Muscle layer of duodenum (tissue), 2 donors: ENCODE measurements around the gene RPS6KA3.

Source experiments
- H3K27ac ChIP-seq: one replicate; pipeline ENCODE4 v1.7.0; 2013; ENCODE audit warnings: mild to moderate bottlenecking, low read length
- H3K27me3 ChIP-seq: one replicate; pipeline ENCODE4 v1.7.0; 2013; ENCODE audit warnings: low read depth, mild to moderate bottlenecking, control low read depth, low read length
- H3K36me3 ChIP-seq, 2 donors: one replicate each; pipeline ENCODE4 v1.7.0; 2013; ENCODE audit warnings: low read length in 2 of 2, control low read depth in 1 of 2, mild to moderate bottlenecking in 1 of 2; ENCODE audit not compliant: insufficient read depth in 2 of 2, control insufficient read depth in 1 of 2
- H3K4me1 ChIP-seq, 2 donors: one replicate each; pipeline ENCODE4 v1.7.0; 2013; ENCODE audit warnings: low read length in 2 of 2, mild to moderate bottlenecking in 2 of 2, control low read depth in 1 of 2, moderate library complexity in 1 of 2; ENCODE audit not compliant: insufficient read depth in 2 of 2, control insufficient read depth in 1 of 2
- H3K4me3 ChIP-seq, 2 donors: one replicate each; pipeline ENCODE4 v1.7.0; 2013; ENCODE audit warnings: low read length in 2 of 2, low read depth in 1 of 2, mild to moderate bottlenecking in 1 of 2
- H3K9me3 ChIP-seq, 2 donors: one replicate each; pipeline ENCODE4 v1.7.0; 2013; ENCODE audit warnings: low read length in 2 of 2, control low read depth in 1 of 2, mild to moderate bottlenecking in 1 of 2; ENCODE audit not compliant: control insufficient read depth in 1 of 2
- donor health status: healthy.

RPS6KA3 gene

DNA sequence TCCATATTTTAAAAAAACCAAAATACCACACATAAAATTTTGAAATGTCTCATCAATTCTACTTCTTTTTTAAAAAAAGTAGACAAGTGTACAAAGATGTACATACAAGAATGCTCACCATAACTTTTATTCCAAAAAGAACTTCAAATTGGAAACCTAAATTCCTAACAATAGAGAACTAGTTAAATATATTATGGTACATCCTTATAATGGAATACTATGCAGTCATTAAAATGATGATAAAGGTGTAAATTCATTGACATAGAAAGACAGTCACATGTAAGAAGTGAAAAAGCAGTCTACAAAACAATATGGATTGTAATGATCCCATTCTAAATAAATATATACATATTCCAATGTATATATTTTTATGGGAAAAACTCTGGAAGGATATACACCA lies 31.0 kb downstream of the RPS6KA3 start:
- Histone ChIP-seq H3K36me3 (no peaks in the 10 kb centered on the region), H3K4me1 (no peaks in the 10 kb centered on the region), H3K27me3 (no peaks in the 10 kb centered on the region), H3K27ac (no peak overlapping the region), H3K9me3 (no peaks in the 10 kb centered on the region), H3K4me3 (no peak overlapping the region)

- no peaks in the 10 kb centered on the region for H3K36me3 ChIP-seq
- H3K27me3 ChIP-seq = no peaks in the 10 kb centered on the region
- no peak overlapping the region for H3K27ac ChIP-seq
- H3K4me3 ChIP-seq = no peak overlapping the region
- H3K9me3 ChIP-seq = no peaks in the 10 kb centered on the region
- H3K4me1 ChIP-seq = no peaks in the 10 kb centered on the region
These were observed 33.4 kb downstream of the RPS6KA3 start for GRCh38 chrX:20233336-20233735.

DNA sequence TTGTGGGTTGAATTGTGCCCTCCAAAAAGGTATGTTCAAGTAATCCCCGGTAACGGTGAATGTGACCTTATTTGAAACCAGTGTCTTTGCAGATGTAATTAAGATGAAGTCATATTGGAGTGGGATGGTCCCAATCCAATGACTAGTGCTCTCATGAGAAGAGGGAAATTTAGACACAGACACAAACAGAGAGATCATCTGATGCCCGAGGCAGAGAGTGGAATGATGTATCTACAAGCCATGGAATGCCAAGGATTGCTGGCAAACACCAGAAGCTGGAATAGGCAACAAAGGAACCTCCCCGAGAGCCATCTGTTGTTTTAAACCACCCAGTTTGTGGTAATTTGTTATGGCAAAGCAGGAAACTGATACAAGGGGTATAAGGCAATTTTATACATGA lies 35.1 kb downstream of the RPS6KA3 start:
- no peaks in the 10 kb centered on the region for H3K9me3 ChIP-seq
- no peak overlapping the region for H3K27ac ChIP-seq
- no peaks in the 10 kb centered on the region for H3K4me1 ChIP-seq
- no peak overlapping the region for H3K4me3 ChIP-seq
- H3K27me3 ChIP-seq = no peaks in the 10 kb centered on the region
- H3K36me3 ChIP-seq = peaks cover 0 to 3% of the 10 kb centered on the region in 2 donors

DNA sequence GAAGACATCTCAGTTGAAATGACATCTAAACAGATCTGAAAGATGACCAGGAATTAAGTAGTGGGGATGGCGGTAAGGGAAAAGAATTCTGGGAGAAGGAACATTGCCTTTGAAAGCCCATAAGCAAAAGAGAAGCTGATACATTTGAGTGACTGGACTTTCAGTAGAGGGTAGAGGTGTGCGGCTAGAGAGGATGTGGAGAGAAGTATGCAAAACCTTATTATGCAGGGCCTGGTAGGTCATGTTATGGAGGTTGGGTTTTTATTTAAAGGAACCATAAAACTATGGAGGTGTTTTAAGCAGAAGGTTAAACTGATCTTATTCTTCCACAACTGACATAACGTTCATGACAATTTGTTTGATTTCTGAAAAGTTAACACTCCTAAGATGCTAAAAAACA lies 36.3 kb downstream of the RPS6KA3 start:
- Histone ChIP-seq H3K4me3 (no peak overlapping the region), H3K27ac (no peak overlapping the region), H3K27me3 (no peaks in the 10 kb centered on the region), H3K36me3 (peaks cover 0 to 3% of the 10 kb centered on the region in 2 donors), H3K4me1 (peaks cover 2 to 4% of the 10 kb centered on the region in 2 donors), H3K9me3 (no peaks in the 10 kb centered on the region)

- Histone ChIP-seq H3K27me3 (no peaks in the 10 kb centered on the region), H3K4me3 (no peak overlapping the region), H3K36me3 (peaks cover 0 to 3% of the 10 kb centered on the region in 2 donors), H3K27ac (no peak overlapping the region), H3K4me1 (peaks cover 3 to 6% of the 10 kb centered on the region in 2 donors), H3K9me3 (no peaks in the 10 kb centered on the region)
These were observed 37.6 kb downstream of the RPS6KA3 start for GRCh38 chrX:20229155-20229554.

GRCh38 chrX:20228245-20228644 lies 38.5 kb downstream of the RPS6KA3 start:
- H3K4me3 ChIP-seq = no peak overlapping the region
- H3K27me3 ChIP-seq = no peaks in the 10 kb centered on the region
- H3K27ac ChIP-seq = no peak overlapping the region
- peaks cover 0 to 3% of the 10 kb centered on the region in 2 donors for H3K36me3 ChIP-seq
- H3K4me1 ChIP-seq = peaks cover 3 to 6% of the 10 kb centered on the region in 2 donors
- H3K9me3 ChIP-seq = no peaks in the 10 kb centered on the region

DNA sequence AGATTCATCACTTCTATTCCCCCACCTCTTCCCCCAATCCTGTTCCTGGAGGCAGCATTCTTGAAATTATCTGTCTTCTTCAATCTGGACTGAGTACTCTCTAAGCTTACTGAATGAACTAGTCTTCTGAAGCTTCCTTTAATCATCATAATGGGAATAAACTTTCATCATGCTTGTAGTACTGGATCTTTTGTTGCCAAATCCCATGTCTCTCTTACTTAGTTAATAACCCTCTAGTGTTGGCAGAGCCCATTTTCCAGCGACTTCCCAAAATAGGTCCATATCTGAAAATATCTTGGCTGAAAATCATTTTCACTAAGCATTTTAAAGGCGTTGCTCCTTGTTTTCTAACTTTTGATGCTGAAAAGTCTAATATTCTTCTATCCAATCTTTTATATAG lies 39.6 kb downstream of the RPS6KA3 start:
- H3K27ac ChIP-seq = no peak overlapping the region
- no peaks in the 10 kb centered on the region for H3K27me3 ChIP-seq
- H3K4me3 ChIP-seq = no peak overlapping the region
- H3K36me3 ChIP-seq = peaks cover 0 to 3% of the 10 kb centered on the region in 2 donors
- no peaks in the 10 kb centered on the region for H3K9me3 ChIP-seq
- peaks cover 3 to 6% of the 10 kb centered on the region in 2 donors for H3K4me1 ChIP-seq

GRCh38 chrX:20225488-20225833 lies 41.2 kb downstream of the RPS6KA3 start:
- Histone ChIP-seq H3K36me3 (peaks cover 0 to 3% of the 10 kb centered on the region in 2 donors), H3K27ac (no peak overlapping the region)

DNA sequence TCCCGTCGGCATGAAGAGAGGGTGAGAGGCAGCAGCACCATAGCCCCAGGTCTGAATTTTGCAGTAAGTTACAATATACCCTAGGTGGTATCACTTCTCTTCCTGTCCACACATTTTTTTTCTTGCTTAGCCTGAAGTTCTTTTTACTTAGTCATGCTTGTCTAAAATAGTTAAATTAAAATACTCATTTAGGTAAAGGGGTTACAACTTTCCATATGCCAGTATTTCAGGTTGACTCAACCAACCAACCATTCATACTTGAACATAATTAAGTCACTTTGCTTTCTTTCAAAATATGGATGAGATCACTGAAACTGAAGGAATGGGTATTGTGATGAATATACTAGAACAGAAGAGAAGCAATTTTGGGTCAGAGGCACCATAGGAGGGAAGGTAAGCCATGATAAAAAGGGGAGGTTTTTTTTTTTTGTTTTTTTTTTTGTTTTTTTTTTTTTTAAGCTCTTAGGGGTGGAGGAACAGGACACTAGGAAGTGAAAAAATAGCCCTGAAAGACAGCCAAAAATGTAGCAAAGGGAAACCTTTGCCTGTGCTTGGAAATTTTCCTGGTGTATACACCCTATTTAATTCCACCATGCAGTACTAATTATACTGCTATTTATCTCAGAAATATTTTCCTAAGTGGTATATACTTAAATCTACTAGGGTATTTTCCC lies 41.8 kb downstream of the RPS6KA3 start:
- Histone ChIP-seq H3K4me1 (peaks cover 3 to 6% of the 10 kb centered on the region in 2 donors), H3K36me3 (peaks cover 0 to 3% of the 10 kb centered on the region in 2 donors), H3K27me3 (no peaks in the 10 kb centered on the region), H3K9me3 (no peaks in the 10 kb centered on the region), H3K27ac (no peak overlapping the region), H3K4me3 (no peak overlapping the region)

More at GRCh38 chrX:20225488-20225833, 41.2 kb downstream of the RPS6KA3 start:
- Histone ChIP-seq H3K4me3 (no peak overlapping the region), H3K27me3 (no peaks in the 10 kb centered on the region), H3K4me1 (peaks cover 3 to 6% of the 10 kb centered on the region in 2 donors), H3K9me3 (no peaks in the 10 kb centered on the region)

DNA sequence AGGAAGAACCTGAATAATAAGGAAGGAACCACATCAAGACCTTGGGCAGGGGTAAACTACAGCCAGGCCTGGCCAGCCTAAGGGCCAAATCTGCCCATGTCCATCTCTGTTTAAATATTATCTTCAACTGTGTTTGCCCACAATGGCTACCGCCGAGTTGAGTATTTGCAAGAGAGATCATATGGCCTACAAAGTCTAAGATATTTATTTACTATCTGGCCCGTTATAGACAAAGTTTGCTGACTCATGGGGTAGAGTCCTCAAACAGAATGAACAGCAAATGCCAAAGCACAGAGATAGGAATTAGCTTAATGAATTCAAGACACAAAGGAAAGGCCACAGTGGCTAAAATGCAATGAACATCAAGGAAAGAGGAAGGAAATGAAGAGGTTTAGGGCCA lies 44.8 kb downstream of the RPS6KA3 start:
- no peaks in the 10 kb centered on the region for H3K36me3 ChIP-seq
- peaks cover 3 to 6% of the 10 kb centered on the region in 2 donors for H3K4me1 ChIP-seq
- no peaks in the 10 kb centered on the region for H3K9me3 ChIP-seq
- no peak overlapping the region for H3K4me3 ChIP-seq
- no peak overlapping the region for H3K27ac ChIP-seq
- no peaks in the 10 kb centered on the region for H3K27me3 ChIP-seq

DNA sequence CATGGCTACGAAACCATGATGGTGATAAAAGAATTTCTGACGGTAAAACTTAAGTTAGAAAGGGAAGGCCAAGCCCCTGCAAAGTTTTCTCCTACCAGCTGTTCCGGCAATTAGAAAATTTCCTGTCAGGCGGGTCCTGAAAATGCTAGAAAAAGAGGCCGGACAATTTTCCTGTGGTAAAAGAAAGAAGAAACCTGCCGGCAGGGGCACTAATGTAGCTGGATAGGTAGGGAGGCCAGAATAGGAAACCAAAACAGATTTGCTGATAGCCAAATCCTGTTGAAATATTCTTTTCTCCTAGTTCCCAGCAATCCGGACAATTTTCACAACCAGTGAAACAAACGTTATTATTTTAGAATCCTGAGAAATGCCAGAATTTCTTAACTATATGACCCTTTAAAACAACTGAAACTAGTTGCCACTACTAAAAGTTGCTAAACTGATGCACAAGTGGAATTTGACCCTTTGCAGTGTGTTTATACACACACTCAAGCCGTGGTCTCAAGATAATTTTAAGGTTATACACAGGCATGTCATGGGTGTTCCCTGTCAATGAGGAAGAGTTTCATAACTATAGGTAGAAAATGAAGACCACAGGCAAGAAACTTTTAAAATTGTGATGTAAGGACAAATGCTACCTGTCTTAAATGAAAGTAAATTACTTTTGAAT lies 47.7 kb downstream of the RPS6KA3 start:
- no peaks in the 10 kb centered on the region for H3K36me3 ChIP-seq
- H3K9me3 ChIP-seq = no peaks in the 10 kb centered on the region
- peak overlapping the region; percentile 23 for H3K27ac ChIP-seq
- H3K4me3 ChIP-seq = no peak overlapping the region
- H3K4me1 ChIP-seq = no peaks in the 10 kb centered on the region
- H3K27me3 ChIP-seq = no peaks in the 10 kb centered on the region
